NCI-H345 treated with DMSO at 0.1 percent for 48 hours (cell line): ENCODE measurements around the gene NDUFS6.

Experiments
- DNase-seq: peaks from one replicate; lab custom pipeline; 2025; ENCODE audit not compliant: unreplicated experiment; lab: John Stamatoyannopoulos, UW

Gene NDUFS6

GRCh38 chr5:1846583-1846982 is 45.4 kb downstream of the NDUFS6 start:
- no peak for DNase-seq

GRCh38 chr5:1847056-1847455 is 45.8 kb downstream of the NDUFS6 start:
- DNase-seq = no peak

GRCh38 chr5:1847611-1848010 is 46.4 kb downstream of the NDUFS6 start:
- DNase-seq = no peak

DNA sequence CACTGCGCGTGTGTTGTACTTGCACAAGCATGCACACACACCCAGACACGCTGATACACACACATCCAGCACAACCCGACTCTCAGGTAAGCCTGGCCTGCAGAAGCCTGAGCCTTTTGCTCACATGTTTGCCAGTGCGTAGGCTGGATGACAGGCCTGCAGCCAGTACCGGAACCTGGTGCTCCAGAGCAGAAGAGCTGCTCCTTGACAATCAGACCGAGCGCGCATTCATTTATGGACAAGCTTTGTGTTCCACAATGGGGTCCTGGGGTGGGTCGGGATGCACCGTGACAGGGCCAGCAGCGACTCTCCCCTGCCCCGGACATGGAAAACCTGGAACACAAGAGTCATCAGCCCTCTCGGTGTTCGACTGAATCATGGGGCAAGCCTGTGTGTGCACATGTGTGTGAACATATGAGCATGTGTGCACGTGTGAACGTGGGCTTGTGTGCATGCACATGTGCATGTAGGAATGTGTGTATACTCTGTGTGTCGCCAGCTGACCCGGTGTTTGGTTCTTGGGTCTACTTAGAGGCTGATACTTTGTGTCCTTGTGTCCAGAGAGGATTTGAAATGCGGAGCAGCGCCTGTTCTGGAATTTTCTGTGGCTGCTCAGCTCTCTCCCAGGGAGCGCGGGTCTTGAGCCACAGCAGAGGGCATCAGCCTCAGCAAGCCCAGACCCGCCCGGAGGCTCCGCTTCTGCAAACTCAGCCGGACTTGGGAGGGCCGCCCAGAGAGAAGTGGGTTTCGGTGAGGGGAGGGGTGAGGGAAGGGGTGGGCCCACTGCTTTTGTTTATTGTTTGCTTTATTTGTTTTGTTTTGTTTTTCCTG is 49.3 kb downstream of the NDUFS6 start:
- no peak for DNase-seq

DNA sequence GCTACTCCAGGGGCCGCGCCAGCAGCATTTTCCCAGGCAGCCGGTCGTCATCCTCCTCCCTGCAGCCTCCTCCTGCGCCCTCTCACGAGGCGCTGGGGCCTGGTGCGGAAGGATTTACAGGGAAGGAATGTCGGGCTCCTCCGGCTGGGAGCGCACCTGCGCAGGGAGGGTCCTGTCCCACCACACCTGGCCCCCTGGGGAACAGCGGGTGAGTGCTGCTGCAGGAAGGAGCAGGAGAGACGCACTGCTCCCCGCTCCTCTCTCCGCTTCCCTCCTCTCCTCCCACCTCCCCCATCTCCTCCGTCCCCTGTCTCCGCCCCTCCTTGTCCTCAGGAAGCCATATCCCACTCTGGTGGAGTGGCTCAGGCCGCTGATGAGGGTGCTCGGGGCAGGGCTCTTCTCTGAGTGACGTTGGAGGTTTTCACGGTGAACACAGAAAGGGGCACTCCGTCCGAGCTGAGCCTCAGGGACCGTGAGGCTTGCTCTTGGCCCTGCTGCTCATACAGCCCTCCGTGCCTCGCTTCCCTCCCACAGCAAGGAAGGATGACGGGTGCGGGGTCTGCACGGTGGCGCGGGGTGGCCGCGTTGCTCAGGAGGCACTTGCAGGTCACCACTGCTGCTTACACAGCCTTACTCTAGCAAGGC is 50.2 kb downstream of the NDUFS6 start:
- DNase-seq = no peak

DNA sequence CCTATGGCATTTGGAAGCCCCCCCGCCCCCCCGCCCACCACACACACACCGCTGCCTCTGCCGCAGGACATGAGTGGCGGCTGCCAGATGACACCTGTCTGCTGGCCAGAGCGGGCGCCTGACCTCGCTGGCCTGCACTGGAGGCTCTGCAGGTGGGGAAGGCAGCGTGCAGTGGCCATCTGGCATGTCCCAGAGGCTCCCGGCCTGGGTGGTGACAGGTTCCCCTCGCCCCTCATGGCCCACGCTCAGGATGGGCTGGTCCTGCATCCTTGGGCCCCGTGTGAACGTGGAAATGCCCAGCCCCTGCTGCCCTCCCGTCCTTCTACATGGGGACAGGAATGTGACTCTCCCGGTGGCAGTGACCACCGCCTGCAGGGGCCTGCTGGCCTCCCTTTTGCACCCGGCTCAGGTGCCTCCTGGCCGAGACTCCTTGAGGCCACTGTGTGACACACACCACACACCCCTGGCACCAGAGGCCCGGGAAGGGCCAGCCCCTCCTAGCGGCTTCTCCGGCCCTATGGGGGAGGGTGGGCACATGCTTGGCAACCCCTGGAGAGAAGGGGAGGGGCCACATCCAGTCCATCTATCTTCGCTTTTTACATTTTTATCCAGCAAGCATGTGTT is 51.2 kb downstream of the NDUFS6 start:
- DNase-seq = no peak

DNA sequence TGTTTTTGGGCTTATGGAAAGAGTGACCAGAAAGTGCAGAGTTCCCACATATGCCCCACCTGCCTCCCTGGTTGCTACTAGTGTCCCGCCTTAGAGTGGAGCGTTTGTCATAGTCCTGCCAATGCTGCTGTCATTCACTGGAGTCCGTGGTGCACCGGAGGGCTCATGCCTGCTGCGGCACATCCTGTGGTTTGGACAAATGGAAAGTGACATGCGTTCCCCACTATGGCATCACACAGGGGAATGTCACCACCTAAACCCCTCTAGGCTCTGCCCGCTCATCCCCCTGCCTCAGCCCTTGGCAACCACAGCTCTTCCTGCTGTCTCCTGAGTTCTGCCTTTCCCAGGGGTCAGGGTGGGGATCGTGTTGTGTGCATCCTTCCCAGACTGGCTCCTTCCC is 52.3 kb downstream of the NDUFS6 start:
- DNase-seq = no peak

DNA sequence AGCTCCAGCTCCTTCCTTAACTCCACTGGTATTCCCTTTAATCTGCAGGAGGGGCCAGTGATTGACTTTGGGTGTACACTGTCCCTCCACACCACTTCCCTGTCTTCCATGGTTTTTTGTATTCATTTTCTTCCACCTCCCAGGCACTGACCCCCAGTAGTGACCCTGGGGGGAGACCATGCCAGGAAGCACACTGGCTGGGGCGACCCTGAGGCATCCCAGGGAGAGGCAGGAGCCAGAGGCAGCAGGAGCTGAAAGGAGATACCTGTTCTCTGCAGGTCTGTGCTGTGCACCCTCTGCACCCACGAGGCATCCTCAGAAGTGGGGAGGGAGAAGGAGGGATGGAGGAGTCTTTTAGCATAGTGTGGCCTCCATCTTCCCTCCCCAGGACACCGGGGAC is 53.9 kb downstream of the NDUFS6 start:
- DNase-seq = no peak

DNA sequence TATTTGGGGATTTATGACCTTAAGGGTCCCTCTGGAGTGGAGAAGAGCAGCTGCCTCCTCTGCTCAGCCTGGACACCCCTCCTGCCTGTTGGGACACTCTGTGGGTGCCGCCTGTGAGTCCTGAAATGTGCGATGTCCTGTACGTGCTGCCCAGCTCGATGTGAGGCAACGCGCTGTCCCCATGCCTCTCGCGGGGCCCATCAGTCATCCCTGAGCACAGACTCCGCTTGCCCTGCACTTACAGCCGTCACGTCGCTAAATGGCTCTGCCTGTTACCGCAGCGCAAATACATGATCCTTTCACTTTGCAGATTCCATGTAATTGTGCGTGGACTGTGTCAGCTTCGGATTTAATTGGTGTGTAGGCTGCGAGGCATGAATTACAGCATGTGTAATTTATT is 54.4 kb downstream of the NDUFS6 start:
- DNase-seq = no peak

DNA sequence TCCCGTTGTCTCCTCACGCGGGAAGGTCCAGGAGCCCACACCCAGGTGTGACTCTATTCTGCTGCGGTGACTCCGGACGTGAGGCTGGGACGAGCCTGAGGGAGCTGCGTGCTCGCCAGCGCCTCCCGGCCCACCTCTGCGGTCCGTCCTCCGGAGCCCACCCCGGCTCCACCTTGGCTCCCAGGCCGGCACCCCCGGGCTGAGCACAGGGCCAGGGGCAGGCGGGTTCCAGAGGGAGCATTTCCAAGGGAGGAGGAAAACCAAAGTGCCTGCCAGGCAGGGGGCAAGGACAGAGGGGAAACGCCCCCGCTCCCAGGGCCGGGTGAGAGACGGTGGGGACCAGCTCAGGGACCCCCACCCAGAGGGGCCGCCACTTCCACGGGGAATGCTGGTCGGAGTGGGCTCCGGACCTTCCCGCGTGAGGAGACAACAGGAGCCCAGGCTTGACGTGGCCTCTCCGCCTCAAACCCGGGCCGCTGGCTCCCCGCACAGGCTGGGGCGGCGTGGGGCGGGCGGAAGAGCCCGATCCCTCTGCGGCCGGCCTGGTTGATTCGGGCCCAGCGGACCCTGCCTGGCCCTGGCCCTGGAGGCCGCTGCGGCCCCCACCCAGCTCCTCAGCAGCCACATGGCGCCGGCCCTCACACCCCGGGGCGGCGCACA is 55.5 kb downstream of the NDUFS6 start:
- DNase-seq = no peak

DNA sequence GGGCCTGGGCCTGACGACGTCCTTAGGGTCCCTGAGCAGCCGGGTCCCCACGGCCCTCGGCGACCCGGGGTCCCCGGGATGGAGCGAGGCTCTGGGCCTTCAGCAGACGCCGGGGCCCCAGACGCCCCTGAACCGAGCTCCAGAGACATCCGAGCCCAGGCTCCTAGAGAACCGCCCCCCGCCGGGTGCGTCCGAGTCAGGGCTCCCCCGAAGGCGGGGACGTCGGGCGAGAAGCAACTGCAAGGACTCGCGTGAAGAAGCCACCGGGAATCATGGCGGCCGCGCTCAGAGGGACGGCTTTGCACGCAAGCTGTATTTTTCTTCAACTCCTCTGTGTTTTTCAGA is 56.0 kb downstream of the NDUFS6 start:
- DNase-seq = no peak

GRCh38 chr5:1858436-1858835 is 57.2 kb downstream of the NDUFS6 start:
- no peak for DNase-seq

DNA sequence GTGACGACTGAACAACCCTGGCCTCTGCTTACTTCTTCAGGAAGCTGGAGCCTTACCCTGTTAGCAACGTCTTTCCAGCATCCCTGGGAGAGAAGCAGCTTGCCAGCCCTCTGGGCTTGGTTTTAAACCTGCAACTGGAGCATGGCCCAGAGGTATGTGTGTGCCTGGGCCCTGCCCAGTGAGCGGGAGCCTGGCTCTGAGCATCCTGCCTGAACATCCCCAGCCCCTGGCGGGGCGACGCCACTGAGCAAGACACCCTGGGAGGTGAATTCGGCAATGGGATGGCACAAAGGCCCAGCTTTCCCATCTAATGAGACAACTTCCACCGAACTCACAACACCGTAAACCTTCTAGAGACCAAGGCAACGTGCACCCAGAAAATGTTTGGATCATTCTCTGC is 57.9 kb downstream of the NDUFS6 start:
- DNase-seq = no peak

- DNase-seq = no peak
These were observed 58.9 kb downstream of the NDUFS6 start for GRCh38 chr5:1860021-1860610.

GRCh38 chr5:1860949-1861348 is 59.7 kb downstream of the NDUFS6 start:
- no peak for DNase-seq

DNA sequence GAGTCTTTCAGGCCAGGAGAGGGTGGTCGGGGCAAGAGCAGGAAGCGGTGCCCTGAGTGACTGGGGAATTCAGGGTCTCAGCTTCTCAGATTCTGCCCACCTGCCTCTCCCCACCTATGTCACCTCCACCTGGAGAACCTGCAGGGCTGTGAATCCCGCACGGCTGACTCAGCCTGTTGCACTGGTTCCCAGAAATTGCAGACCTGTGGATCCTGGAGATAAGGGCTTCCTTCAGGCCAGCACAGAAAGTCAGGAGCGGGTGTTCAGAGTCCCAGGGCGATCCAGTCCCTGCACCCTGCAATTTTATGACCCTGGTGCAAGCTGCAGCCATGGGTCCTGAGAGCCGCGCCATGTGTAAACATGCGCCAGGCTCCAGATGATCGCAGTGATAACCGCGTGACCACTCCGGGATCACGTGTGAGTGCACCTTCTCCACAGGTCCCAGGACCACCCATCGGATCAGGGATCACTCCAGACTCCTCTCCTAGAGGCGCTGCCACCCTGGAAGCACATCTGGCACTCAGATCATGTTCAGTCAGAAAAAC is 63.8 kb downstream of the NDUFS6 start:
- no peak for DNase-seq

GRCh38 chr5:1865486-1865885 is 64.3 kb downstream of the NDUFS6 start:
- DNase-seq = no peak
